CD14-positive monocyte (primary cell): ENCODE measurements around the gene MARCHF5. TPM values are rescaled to one million over a fixed set of nuclear protein-coding genes. Genes with fewer than 3 reads are reported as not detected.

Experiments
- DNase-seq, 3 donors: peaks; one replicate each; pipeline ENCODE4 v3.0.0-alpha.2; 2011 to 2022
- H2AFZ ChIP-seq: 2 replicates; pipeline ENCODE4 v1.6.0; 2012; ENCODE audit warnings: mild to moderate bottlenecking, low read depth, low read length, inconsistent platforms; ENCODE audit not compliant: insufficient read depth, poor library complexity, severe bottlenecking
- H3K27ac ChIP-seq, 2 donors: 1 replicate in 1 of 2; 2 replicates in 1 of 2; pipeline ENCODE4 v1.5.1; 2012 to 2013; ENCODE audit warnings: low read length in 2 of 2, control low read depth in 1 of 2, inconsistent platforms in 1 of 2, low read depth in 1 of 2, mild to moderate bottlenecking in 1 of 2
- H3K27me3 ChIP-seq, 2 donors: one replicate each; pipeline versions ENCODE4 v1.6.0 to v1.6.1; 2011 to 2013; ENCODE audit warnings: low read length in 2 of 2; ENCODE audit not compliant: control insufficient read depth in 2 of 2, insufficient read depth in 2 of 2
- H3K36me3 ChIP-seq, 2 donors: replicated peaks in 1 of 2; 1 replicate in 1 of 2; 2 replicates in 1 of 2; pipeline versions ENCODE4 v1.5.1 to v1.6.1; 2012 to 2013; ENCODE audit warnings: low read length in 2 of 2, control low read depth in 1 of 2, inconsistent platforms in 1 of 2, mild to moderate bottlenecking in 1 of 2; ENCODE audit not compliant: insufficient read depth in 2 of 2, control insufficient read depth in 1 of 2
- H3K4me1 ChIP-seq, 2 donors: 1 replicate in 1 of 2; 2 replicates in 1 of 2; pipeline versions ENCODE4 v1.5.1 to v1.6.1; 2012 to 2013; ENCODE audit warnings: low read length in 2 of 2, control low read depth in 1 of 2, inconsistent platforms in 1 of 2, mild to moderate bottlenecking in 1 of 2, moderate library complexity in 1 of 2; ENCODE audit not compliant: insufficient read depth in 2 of 2, control insufficient read depth in 1 of 2
- H3K4me2 ChIP-seq: replicated peaks from 2 replicates; pipeline ENCODE3; 2012; ENCODE audit warnings: low read length, moderate library complexity, mild to moderate bottlenecking; ENCODE audit not compliant: poor library complexity, severe bottlenecking; ENCODE audit errors: extremely low read depth
- H3K4me3 ChIP-seq, 3 experiments: fragments of 200-600 bp in 1 of 3; sonication (generic) in 1 of 3; replicated peaks in 1 of 3; 1 replicate in 2 of 3; 2 replicates in 1 of 3; pipeline ENCODE4 v1.5.1; 2011 to 2013; ENCODE audit warnings: low read length in 3 of 3, mild to moderate bottlenecking in 3 of 3, control low read depth in 2 of 3, low read depth in 2 of 3, inconsistent platforms in 1 of 3, moderate library complexity in 1 of 3
- H3K79me2 ChIP-seq: 2 replicates; pipeline ENCODE4 v1.6.0; 2012; ENCODE audit warnings: mild to moderate bottlenecking, control low read depth, inconsistent platforms, low read length, moderate library complexity; ENCODE audit not compliant: insufficient read depth
- H3K9ac ChIP-seq: 2 replicates; pipeline ENCODE4 v1.6.0; 2017; ENCODE audit warnings: low read length, mild to moderate bottlenecking; ENCODE audit not compliant: insufficient read depth, poor library complexity, severe bottlenecking
- H3K9me3 ChIP-seq, 2 donors: replicated peaks in 1 of 2; 1 replicate in 1 of 2; 2 replicates in 1 of 2; pipeline versions ENCODE4 v1.5.1 to v1.6.1; 2012 to 2013; ENCODE audit warnings: low read length in 2 of 2, control low read depth in 1 of 2; ENCODE audit not compliant: control insufficient read depth in 1 of 2, insufficient read depth in 1 of 2
- H4K20me1 ChIP-seq: 2 replicates; pipeline ENCODE4 v1.6.0; 2012; ENCODE audit warnings: mild to moderate bottlenecking, low read length, control low read depth, moderate library complexity; ENCODE audit not compliant: insufficient read depth
- H3K27ac Mint-ChIP-seq, 7 donors: one replicate each; pipeline ENCODE4 v1.8.0; 2020; ENCODE audit warnings: mild to moderate bottlenecking in 7 of 7, mixed read lengths in 7 of 7, moderate library complexity in 6 of 7, inconsistent platforms in 2 of 7
- H3K27me3 Mint-ChIP-seq, 3 donors: one replicate each; pipeline ENCODE4 v1.8.0; 2021 to 2022; ENCODE audit warnings: low read depth in 3 of 3, mild to moderate bottlenecking in 3 of 3, mixed read lengths in 3 of 3, moderate library complexity in 3 of 3, inconsistent platforms in 1 of 3
- H3K36me3 Mint-ChIP-seq, 2 donors: one replicate each; pipeline ENCODE4 v1.8.0; 2020; ENCODE audit warnings: mixed read lengths in 2 of 2, inconsistent platforms in 1 of 2, mild to moderate bottlenecking in 1 of 2
- H3K4me1 Mint-ChIP-seq: one replicate; pipeline ENCODE4 v1.8.0; 2020; ENCODE audit warnings: mild to moderate bottlenecking, mixed read lengths
- H3K4me3 Mint-ChIP-seq, 2 donors: one replicate each; pipeline ENCODE4 v1.8.0; 2020; ENCODE audit warnings: mild to moderate bottlenecking in 2 of 2, mixed read lengths in 2 of 2, moderate library complexity in 1 of 2
- H3K9me3 Mint-ChIP-seq, 7 donors: one replicate each; pipeline ENCODE4 v1.8.0; 2020 to 2022; ENCODE audit warnings: mixed read lengths in 7 of 7, mild to moderate bottlenecking in 6 of 7, moderate library complexity in 6 of 7, inconsistent platforms in 2 of 7
- WGBS: methylation state at CpG from one replicate; pipeline ENCODE4 v1.1.5; 2013; ENCODE audit warnings: missing lambda C conversion rate; ENCODE audit not compliant: insufficient coverage; 5-methylcytosine and 5-hydroxymethylcytosine counted together
- intact Hi-C, 2 donors: fragments of 100-400 bp; cut with micrococcal nuclease; formaldehyde crosslinking; loops; one replicate each; pipeline versions ENCODE4 v1.15.0 to v1.15.1; 2023
- polyA plus RNA-seq, 3 donors: library from polyadenylated mRNA; depleted of rRNA in 1 of 3; unstranded in 2 of 3; stranded (reverse) in 1 of 3; fragments of 300-500 nt in 2 of 3; fragments of >200 nt in 1 of 3; fragmentation: Illumina TruSeq in 2 of 3; gene quantifications; 1 replicate in 2 of 3; 2 replicates in 1 of 3; pipeline ENCODE4 v1.2.3, GENCODE V29; 2012 to 2021
- TF ChIP-seq, protein P1 (sequence below): fragments of 200-600 bp; IDR thresholded peaks from one replicate; pipeline ENCODE4 v1.8.0; 2022; ENCODE audit warnings: antibody characterized with exemption, mild to moderate bottlenecking

The MARCHF5 gene
- polyA plus RNA-seq, 3 donors: 15.8 to 30.6 (median 29.6) TPM

DNA sequence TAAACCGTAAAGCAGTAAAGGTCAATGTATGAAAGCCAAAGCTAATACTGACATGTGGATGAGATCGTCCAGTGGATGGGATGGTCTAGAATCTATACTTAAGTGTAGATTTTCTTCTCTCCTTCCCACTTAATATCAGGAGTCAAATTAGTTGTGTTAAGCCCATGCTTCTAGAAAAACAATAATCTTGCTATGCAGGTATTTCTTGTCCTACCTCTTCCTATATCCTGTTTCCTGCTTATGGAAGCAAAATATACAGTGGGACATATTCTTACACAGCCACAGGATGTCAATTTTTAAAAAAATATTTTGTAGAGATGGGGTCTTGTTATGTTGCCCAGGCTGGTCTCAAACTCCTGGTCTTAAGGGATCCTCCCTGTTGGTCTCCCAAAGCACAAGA is 27.6 kb upstream of the MARCHF5 start:
- Mint-ChIP-seq H3K27ac (no peak overlapping the region), H3K9me3 (no peaks in the 10 kb centered on the region), H3K27me3 (peaks cover 0 to 5% (median 0%) of the 10 kb centered on the region in 3 donors), H3K4me3 (no peak overlapping the region), H3K4me1 (peaks cover 2% of the 10 kb centered on the region), H3K36me3 (peaks cover 4 to 10% of the 10 kb centered on the region in 2 donors)
- no peaks in the 10 kb centered on the region for H3K36me3 ChIP-seq
- no peak overlapping the region for H2AFZ ChIP-seq
- TF ChIP-seq, protein P1, sequence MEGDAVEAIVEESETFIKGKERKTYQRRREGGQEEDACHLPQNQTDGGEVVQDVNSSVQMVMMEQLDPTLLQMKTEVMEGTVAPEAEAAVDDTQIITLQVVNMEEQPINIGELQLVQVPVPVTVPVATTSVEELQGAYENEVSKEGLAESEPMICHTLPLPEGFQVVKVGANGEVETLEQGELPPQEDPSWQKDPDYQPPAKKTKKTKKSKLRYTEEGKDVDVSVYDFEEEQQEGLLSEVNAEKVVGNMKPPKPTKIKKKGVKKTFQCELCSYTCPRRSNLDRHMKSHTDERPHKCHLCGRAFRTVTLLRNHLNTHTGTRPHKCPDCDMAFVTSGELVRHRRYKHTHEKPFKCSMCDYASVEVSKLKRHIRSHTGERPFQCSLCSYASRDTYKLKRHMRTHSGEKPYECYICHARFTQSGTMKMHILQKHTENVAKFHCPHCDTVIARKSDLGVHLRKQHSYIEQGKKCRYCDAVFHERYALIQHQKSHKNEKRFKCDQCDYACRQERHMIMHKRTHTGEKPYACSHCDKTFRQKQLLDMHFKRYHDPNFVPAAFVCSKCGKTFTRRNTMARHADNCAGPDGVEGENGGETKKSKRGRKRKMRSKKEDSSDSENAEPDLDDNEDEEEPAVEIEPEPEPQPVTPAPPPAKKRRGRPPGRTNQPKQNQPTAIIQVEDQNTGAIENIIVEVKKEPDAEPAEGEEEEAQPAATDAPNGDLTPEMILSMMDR: no peak
- H3K27me3 ChIP-seq: no peaks in the 10 kb centered on the region
- no peak overlapping the region for H3K4me2 ChIP-seq
- peaks cover 0 to under 1% of the 10 kb centered on the region in 2 donors for H3K4me1 ChIP-seq
- WGBS: no CpG with 5 or more reads among the region's 2 CpGs
- no peak overlapping the region for H3K27ac ChIP-seq
- DNase-seq: no peak
- no peak overlapping the region for H3K9ac ChIP-seq
- H4K20me1 ChIP-seq: no peaks in the 10 kb centered on the region
- no peaks in the 10 kb centered on the region for H3K9me3 ChIP-seq
- no peaks in the 10 kb centered on the region for H3K79me2 ChIP-seq
- intact Hi-C loops: no loop called here
- no peak overlapping the region for H3K4me3 ChIP-seq

DNA sequence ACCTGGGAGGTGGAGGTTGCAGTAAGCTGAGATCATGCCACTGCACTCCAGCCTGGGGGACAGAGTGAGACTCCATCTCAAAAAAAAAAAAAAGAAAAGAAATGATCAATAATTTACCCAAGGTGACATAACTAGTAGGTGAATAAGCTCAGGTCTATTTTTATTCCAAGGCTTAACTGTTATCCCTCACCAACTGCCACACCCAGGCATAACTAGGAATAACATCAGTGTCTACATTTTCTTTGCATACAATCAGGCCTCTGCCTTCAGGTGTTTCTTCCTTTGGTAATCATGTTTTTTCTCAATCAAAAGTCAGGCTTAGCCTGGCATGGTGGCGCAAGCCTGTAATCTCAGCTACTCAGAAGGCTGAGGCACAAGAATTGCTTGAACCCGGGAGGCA is 26.7 kb upstream of the MARCHF5 start:
- Mint-ChIP-seq H3K36me3 (peaks cover 4 to 10% of the 10 kb centered on the region in 2 donors), H3K27me3 (peaks cover 0 to 5% (median 0%) of the 10 kb centered on the region in 3 donors), H3K4me3 (no peak overlapping the region), H3K27ac (no peak overlapping the region), H3K9me3 (no peaks in the 10 kb centered on the region), H3K4me1 (peaks cover 9% of the 10 kb centered on the region)
- Histone ChIP-seq H3K4me2 (no peak overlapping the region), H3K4me3 (no peak overlapping the region), H3K4me1 (peaks cover 7 to 8% of the 10 kb centered on the region in 2 donors), H2AFZ (no peak overlapping the region), H3K27me3 (no peaks in the 10 kb centered on the region), H3K36me3 (no peaks in the 10 kb centered on the region), H3K9me3 (no peaks in the 10 kb centered on the region), H3K27ac (no peak overlapping the region), H3K79me2 (no peaks in the 10 kb centered on the region), H4K20me1 (no peaks in the 10 kb centered on the region), H3K9ac (no peak overlapping the region)
- DNase-seq: no peak
- WGBS: 100% methylated on average over 1 of the region's 2 CpGs
- intact Hi-C loops: no loop called here
- TF ChIP-seq, protein P1: no peak
